ENCODE measurements around the gene FBXO24.

FBXO24 gene

DNA sequence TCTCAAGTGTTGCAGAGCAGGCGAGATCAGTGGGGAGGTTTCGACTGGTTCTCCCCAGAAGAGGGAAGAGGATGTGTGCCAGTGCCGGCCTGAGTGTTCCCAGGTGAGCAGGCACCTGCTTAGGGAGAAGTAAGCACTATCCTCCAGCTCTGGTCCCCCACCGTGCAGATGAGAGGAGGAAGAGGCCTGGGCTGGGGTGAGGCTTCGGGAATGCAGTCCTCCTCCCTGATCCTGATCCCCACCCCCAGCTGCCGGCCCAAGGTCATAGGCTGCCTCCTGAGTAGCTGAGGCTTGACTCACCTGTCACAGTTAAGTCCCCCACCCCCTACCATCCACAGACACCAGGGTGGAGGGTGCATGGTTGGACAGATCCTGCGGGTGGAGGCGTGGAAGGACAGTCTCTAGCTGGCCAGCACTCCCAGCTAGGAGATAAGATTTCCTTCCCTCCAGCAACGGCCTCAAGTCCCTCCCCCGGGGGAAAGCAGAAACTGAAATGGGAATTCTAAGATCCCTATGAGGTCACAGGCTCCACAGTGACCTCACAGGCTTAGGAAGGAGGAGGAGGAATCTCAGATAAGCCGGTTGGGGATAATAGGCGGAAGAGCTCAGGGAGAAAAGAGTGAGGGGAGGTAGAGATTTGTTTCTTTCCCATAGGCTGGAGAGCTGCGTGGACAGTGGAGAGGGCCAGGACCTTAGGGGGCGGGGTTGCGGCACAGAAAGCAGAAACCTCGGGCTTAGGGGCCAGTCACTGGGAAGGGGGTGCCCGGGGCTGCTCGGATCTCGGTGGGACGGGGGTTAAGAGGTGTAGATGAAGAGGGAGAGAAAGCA, 1.2 kb upstream of the FBXO24 start:
- H3K9me3 ChIP-seq (ENCODE audit: control insufficient read depth, insufficient read depth, low read length), result no peaks in the 10 kb centered on the region
- peak overlapping the region; percentile 84 for H3K9ac ChIP-seq (ENCODE audit: low read depth, low read length)
- peaks cover 7% of the 10 kb centered on the region; the same call in 1 of the 2 replicates for H3K4me1 ChIP-seq (ENCODE audit: insufficient read depth, low read length)
- peaks cover 9% of the 10 kb centered on the region; the same call in 1 of the 2 replicates for H3K36me3 ChIP-seq (ENCODE audit: insufficient read depth, low read length)

GRCh38 chr7:100585511-100586265, 440 bp upstream of the FBXO24 start, which contains the start of gene LRCH4:
TSS of gene LRCH4 (minus strand) at chr7:100586129. CDS start at chr7:100586100, 29 bp downstream.
- Histone ChIP-seq H3K9me3 (ENCODE audit: control insufficient read depth, insufficient read depth, low read length) (no peaks in the 10 kb centered on the region), H3K36me3 (ENCODE audit: insufficient read depth, low read length) (peaks cover 7% of the 10 kb centered on the region; the same call in 1 of the 2 replicates), H3K9ac (ENCODE audit: low read depth, low read length) (peak within 1 kb of the TSS; percentile 84), H3K4me1 (ENCODE audit: insufficient read depth, low read length) (peaks cover 11% of the 10 kb centered on the region; the same call in 1 of the 2 replicates)

- H3K36me3 ChIP-seq (ENCODE audit: insufficient read depth, low read length), result no peaks in the 10 kb centered on the region
- H3K9me3 ChIP-seq (ENCODE audit: control insufficient read depth, insufficient read depth, low read length), result no peaks in the 10 kb centered on the region
- peaks cover 11% of the 10 kb centered on the region; the same call in 1 of the 2 replicates for H3K4me1 ChIP-seq (ENCODE audit: insufficient read depth, low read length)
- no peak overlapping the region for H3K9ac ChIP-seq (ENCODE audit: low read depth, low read length)
These were observed 2.3 kb downstream of the FBXO24 start for GRCh38 chr7:100588438-100588837.

DNA sequence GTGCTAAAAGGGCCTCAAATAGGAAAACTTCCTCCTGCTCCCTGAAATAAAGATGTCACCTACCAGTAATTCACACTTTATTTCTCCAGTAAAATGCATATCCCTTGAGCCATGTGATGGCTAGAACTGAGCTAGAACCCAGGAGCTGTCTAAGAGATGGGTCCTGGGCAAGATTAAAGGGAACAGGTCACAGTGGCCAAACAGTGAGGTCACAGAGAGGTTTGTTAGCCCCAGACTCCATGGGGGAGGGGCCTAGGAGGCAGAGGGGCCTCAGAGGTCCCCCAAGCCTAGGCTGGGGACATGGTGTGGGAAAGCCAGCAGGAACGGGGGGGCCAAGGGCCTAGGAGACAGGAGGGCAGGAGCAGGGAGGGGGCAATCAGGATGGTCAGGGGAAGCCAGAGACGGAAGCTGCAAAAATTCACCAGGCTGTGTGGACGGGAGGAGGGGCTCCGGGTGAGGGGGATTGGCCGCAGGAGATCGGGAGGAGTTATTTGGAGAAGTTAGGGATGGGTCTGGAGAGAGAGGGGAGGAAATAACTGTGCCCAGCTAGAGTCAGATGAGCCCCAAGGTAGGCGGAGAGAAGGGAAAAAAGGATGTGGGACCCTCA, 3.3 kb downstream of the FBXO24 start:
- Histone ChIP-seq H3K4me1 (ENCODE audit: insufficient read depth, low read length) (peaks cover 11% of the 10 kb centered on the region; the same call in 1 of the 2 replicates), H3K9me3 (ENCODE audit: control insufficient read depth, insufficient read depth, low read length) (no peaks in the 10 kb centered on the region), H3K36me3 (ENCODE audit: insufficient read depth, low read length) (no peaks in the 10 kb centered on the region), H3K9ac (ENCODE audit: low read depth, low read length) (peak overlapping the region; percentile 43)

DNA sequence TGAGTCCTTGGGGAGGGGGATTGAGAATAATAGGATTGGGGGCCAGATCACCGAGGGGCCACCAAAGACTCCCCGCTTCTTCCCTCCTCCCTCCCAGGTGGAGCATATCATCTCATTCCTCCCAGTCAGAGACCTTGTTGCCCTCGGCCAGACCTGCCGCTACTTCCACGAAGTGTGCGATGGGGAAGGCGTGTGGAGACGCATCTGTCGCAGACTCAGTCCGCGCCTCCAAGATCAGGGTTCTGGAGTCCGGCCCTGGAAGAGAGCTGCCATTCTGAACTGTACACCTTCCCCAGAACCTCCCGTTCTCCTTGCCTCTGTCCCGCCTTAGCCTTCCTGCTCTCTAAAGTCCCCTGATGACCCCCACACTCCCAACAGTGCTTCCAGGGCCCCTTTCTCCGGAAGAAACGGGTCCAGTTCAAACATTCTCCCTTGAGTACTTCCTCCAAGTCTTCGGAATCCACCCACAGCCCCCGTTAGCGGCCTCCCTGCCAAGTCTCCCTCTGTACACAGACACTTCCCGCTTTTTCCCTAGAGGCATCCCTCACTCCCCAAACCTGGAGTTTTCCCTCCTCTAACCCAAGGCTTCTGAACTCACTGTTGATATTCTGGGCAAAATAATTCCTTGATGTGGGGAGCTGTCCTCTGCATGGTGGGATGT, 4.1 kb downstream of the FBXO24 start:
- H3K9ac ChIP-seq (ENCODE audit: low read depth, low read length), result peak overlapping the region; percentile 43; the same call in 1 of the 2 replicates
- H3K4me1 ChIP-seq (ENCODE audit: insufficient read depth, low read length), result peaks cover 11% of the 10 kb centered on the region; the same call in 1 of the 2 replicates
- no peaks in the 10 kb centered on the region for H3K9me3 ChIP-seq (ENCODE audit: control insufficient read depth, insufficient read depth, low read length)
- no peaks in the 10 kb centered on the region for H3K36me3 ChIP-seq (ENCODE audit: insufficient read depth, low read length)

DNA sequence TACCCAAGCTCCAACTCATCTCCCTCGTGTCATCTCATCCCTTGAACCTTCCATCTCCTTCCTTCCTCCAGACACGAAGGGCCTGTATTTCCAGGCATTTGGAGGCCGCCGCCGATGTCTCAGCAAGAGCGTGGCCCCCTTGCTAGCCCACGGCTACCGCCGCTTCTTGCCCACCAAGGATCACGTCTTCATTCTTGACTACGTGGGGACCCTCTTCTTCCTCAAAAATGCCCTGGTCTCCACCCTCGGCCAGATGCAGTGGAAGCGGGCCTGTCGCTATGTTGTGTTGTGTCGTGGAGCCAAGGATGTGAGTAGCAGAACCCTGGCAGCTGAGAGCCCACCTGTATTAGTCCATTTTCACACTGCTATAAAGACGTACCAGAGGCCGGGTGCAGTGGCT, 5.5 kb downstream of the FBXO24 start:
- H3K9ac ChIP-seq (ENCODE audit: low read depth, low read length), result no peak overlapping the region
- H3K4me1 ChIP-seq (ENCODE audit: insufficient read depth, low read length), result peaks cover 11% of the 10 kb centered on the region; the same call in 1 of the 2 replicates
- no peaks in the 10 kb centered on the region for H3K9me3 ChIP-seq (ENCODE audit: control insufficient read depth, insufficient read depth, low read length)
- H3K36me3 ChIP-seq (ENCODE audit: insufficient read depth, low read length), result no peaks in the 10 kb centered on the region

DNA sequence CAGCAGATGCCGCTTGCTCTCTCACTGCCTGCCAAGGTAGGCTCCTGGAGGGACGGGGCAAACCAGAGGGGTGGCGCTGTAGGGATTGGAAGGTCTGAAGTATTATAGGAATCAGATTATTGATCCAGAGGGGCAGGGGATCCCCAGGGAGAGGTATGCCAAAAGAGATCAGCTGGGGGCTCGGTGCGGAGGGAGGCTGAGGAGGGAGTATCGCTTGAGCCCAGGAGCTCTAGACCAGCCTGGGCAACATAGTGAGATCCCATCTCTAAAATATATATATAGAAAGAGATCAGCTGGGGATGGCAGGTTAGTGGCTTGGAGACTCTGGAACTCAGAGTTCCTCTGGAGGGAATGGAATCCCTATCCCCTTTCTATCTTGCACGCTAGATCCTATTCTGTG, 9.1 kb downstream of the FBXO24 start:
- Histone ChIP-seq H3K36me3 (ENCODE audit: insufficient read depth, low read length) (no peaks in the 10 kb centered on the region; the same call in 1 of the 2 replicates), H3K4me1 (ENCODE audit: insufficient read depth, low read length) (peaks cover under 1% of the 10 kb centered on the region; the same call in 1 of the 2 replicates), H3K9me3 (ENCODE audit: control insufficient read depth, insufficient read depth, low read length) (no peaks in the 10 kb centered on the region), H3K9ac (ENCODE audit: low read depth, low read length) (no peak overlapping the region)

DNA sequence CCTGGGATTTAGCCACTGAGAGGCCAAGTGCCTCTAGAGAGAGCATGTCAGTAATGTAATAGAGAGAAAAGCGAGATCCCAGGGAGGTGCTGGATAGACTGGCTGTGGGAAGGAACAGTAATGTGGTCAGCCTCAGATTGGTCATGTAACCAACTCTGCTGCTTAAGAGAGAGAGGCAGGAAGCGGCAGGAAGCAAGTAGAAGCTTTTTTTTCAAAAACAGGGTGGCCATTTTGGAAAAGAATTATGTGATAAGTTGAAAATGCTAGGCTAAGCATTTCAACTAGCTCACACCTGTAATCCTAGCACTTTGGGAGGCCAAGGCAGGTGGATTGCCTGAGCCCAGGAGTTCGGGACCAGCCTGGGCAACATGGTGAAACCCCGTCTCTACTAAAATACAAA, 12.3 kb downstream of the FBXO24 start:
- no peak overlapping the region for H3K9ac ChIP-seq (ENCODE audit: low read depth, low read length)
- H3K4me1 ChIP-seq (ENCODE audit: insufficient read depth, low read length), result peaks cover 10% of the 10 kb centered on the region; the same call in 1 of the 2 replicates
- H3K9me3 ChIP-seq (ENCODE audit: control insufficient read depth, insufficient read depth, low read length), result no peaks in the 10 kb centered on the region
- no peaks in the 10 kb centered on the region; the same call in 1 of the 2 replicates for H3K36me3 ChIP-seq (ENCODE audit: insufficient read depth, low read length)

GRCh38 chr7:100599911-100600729, 14.0 kb downstream of the FBXO24 start:
- Histone ChIP-seq H3K9me3 (ENCODE audit: control insufficient read depth, insufficient read depth, low read length) (no peaks in the 10 kb centered on the region), H3K4me1 (ENCODE audit: insufficient read depth, low read length) (peaks cover 10% of the 10 kb centered on the region; the same call in 1 of the 2 replicates), H3K9ac (ENCODE audit: low read depth, low read length) (no peak overlapping the region), H3K36me3 (ENCODE audit: insufficient read depth, low read length) (no peaks in the 10 kb centered on the region; the same call in 1 of the 2 replicates)

DNA sequence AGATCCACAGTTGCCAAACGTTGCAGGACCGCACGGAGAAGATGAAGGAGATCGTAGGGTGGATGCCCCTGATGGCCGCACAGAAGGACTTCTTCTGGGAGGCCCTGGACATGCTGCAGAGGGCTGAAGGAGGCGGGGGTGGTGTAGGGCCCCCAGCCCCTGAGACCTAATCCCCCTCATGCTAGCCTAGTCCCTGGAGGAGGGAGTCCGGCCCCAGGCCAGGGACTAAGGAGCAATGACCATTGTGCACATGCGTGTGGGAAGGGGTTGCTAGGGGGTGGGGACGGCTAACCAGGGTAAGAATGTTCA, 14.6 kb downstream of the FBXO24 start:
- H3K9me3 ChIP-seq (ENCODE audit: control insufficient read depth, insufficient read depth, low read length), result no peaks in the 10 kb centered on the region
- H3K9ac ChIP-seq (ENCODE audit: low read depth, low read length), result no peak overlapping the region
- peaks cover 10% of the 10 kb centered on the region; the same call in 1 of the 2 replicates for H3K4me1 ChIP-seq (ENCODE audit: insufficient read depth, low read length)
- no peaks in the 10 kb centered on the region; the same call in 1 of the 2 replicates for H3K36me3 ChIP-seq (ENCODE audit: insufficient read depth, low read length)

GRCh38 chr7:100602889-100603725, 17.0 kb downstream of the FBXO24 start:
- Histone ChIP-seq H3K9ac (ENCODE audit: low read depth, low read length) (peak overlapping the region; percentile 78), H3K36me3 (ENCODE audit: insufficient read depth, low read length) (no peaks in the 10 kb centered on the region), H3K4me1 (ENCODE audit: insufficient read depth, low read length) (peaks cover 10% of the 10 kb centered on the region; the same call in 1 of the 2 replicates), H3K9me3 (ENCODE audit: control insufficient read depth, insufficient read depth, low read length) (no peaks in the 10 kb centered on the region)

- Histone ChIP-seq H3K36me3 (ENCODE audit: insufficient read depth, low read length) (no peaks in the 10 kb centered on the region), H3K9me3 (ENCODE audit: control insufficient read depth, insufficient read depth, low read length) (no peaks in the 10 kb centered on the region), H3K9ac (ENCODE audit: low read depth, low read length) (peak overlapping the region; percentile 78), H3K4me1 (ENCODE audit: insufficient read depth, low read length) (peaks cover 10% of the 10 kb centered on the region; the same call in 1 of the 2 replicates)
These were observed 17.5 kb downstream of the FBXO24 start for GRCh38 chr7:100603726-100604027.

Measured in ES-I3 (cell line).